Measurements from ENCODE around the gene DIAPH2. TPM values are rescaled to one million over a fixed set of nuclear protein-coding genes. Genes with fewer than 3 reads are reported as not detected.

Gene DIAPH2
- total and polyA plus RNA-seq, 2 of the 13 experiments (the other 11 are each of a cell fraction or from before 2014, with no cell fraction given) = 2.1 to 8.5 TPM

DNA sequence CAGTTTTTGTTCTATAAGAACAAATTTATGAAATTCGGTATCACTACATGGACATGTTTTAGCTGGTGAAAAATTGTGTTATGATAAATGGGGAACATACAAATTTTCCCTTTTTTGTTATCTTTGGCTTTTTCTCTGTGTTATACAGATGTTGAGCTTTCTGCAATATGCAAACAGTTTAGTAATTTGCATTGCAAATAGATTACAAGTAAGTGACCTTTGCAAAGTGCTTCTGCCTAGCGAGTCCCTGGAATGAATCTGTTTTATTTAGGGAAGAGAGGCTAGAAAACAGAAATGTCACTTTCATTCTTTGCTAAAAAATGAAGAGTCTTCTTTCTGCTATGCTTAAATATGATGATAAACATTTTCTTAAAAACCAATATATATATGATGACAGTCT lies 660.1 kb downstream of the DIAPH2 start:
- no peak overlapping the region for H2AFZ ChIP-seq (ENCODE audit: low read length)
- H4K20me1 ChIP-seq (ENCODE audit: insufficient read depth, low read length) = no peaks in the 10 kb centered on the region
- CTCF ChIA-PET (ENCODE audit: low intra/inter-chr PET ratio, low total read pairs) = no interaction called here
- no peaks in the 10 kb centered on the region for H3K4me1 ChIP-seq (ENCODE audit: insufficient read depth, low read length)
- no peaks in the 10 kb centered on the region for H3K36me3 ChIP-seq (replicated peaks in 1 of 2; ENCODE audit: control insufficient read depth in 1 of 2, insufficient read depth in 2 of 2, low read length in 2 of 2)
- POLR2A ChIA-PET = no interaction called here
- no peak for DNase-seq (ENCODE audit: low spot score)
- no peak overlapping the region for H3K4me2 ChIP-seq (ENCODE audit: low read depth, low read length)
- no peak for FAIRE-seq
- no peaks in the 10 kb centered on the region for H3K9me3 ChIP-seq (ENCODE audit: low read length)
- no peak overlapping the region for H3K9ac ChIP-seq (ENCODE audit: insufficient read depth, low read depth, low read length)
- in situ Hi-C loops (cut with HindIII; ENCODE audit: extremely low pct_ligation_motif_present, low pct_unique_long_range_greater_than_20kb) = no loop called here
- WGBS (ENCODE audit: low lambda C conversion rate) = 100% methylated on average over 2 of the region's 2 CpGs
- no peaks in the 10 kb centered on the region for H3K27me3 ChIP-seq (ENCODE audit: control insufficient read depth in 1 of 2, insufficient read depth in 2 of 2, low read length in 2 of 2)
- no peaks in the 10 kb centered on the region for H3K79me2 ChIP-seq (ENCODE audit: insufficient read depth, low read length)
- intact Hi-C loops (cut with micrococcal nuclease; ENCODE audit: unreplicated experiment) = no loop called here
- no peak overlapping the region for H3K27ac ChIP-seq (ENCODE audit: extremely low read length, insufficient read depth, low read length)
- H3K4me3 ChIP-seq (replicated peaks in 1 of 3; ENCODE audit: insufficient read depth in 1 of 3, low read depth in 2 of 3, low read length in 3 of 3) = no peak overlapping the region
- BruUV-seq (replicated peaks) = no TSS peak
- ATAC-seq = no peak
- TF ChIP-seq, protein P1, sequence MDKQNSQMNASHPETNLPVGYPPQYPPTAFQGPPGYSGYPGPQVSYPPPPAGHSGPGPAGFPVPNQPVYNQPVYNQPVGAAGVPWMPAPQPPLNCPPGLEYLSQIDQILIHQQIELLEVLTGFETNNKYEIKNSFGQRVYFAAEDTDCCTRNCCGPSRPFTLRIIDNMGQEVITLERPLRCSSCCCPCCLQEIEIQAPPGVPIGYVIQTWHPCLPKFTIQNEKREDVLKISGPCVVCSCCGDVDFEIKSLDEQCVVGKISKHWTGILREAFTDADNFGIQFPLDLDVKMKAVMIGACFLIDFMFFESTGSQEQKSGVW (CRISPR knock-in tag; IDR thresholded peaks at IDR 0.05; ENCODE audit: borderline replicate concordance) = no peak
- TF ChIP-seq POLR2AphosphoS2 (IDR thresholded peaks at IDR 0.05; ENCODE audit: low read depth, low read length) (no peak), CBX1 (IDR thresholded peaks at IDR 0.05; ENCODE audit: low read depth) (no peak), ZNF605 (CRISPR knock-in tag; IDR thresholded peaks at IDR 0.05) (no peak), ZNF510 (CRISPR knock-in tag; IDR thresholded peaks at IDR 0.05; ENCODE audit: low read depth) (no peak), HOXA9 (CRISPR knock-in tag; IDR thresholded peaks at IDR 0.05; ENCODE audit: borderline replicate concordance) (no peak), TOE1 (CRISPR knock-in tag; IDR thresholded peaks at IDR 0.05) (no peak)
- TF ChIP-seq, protein P2, sequence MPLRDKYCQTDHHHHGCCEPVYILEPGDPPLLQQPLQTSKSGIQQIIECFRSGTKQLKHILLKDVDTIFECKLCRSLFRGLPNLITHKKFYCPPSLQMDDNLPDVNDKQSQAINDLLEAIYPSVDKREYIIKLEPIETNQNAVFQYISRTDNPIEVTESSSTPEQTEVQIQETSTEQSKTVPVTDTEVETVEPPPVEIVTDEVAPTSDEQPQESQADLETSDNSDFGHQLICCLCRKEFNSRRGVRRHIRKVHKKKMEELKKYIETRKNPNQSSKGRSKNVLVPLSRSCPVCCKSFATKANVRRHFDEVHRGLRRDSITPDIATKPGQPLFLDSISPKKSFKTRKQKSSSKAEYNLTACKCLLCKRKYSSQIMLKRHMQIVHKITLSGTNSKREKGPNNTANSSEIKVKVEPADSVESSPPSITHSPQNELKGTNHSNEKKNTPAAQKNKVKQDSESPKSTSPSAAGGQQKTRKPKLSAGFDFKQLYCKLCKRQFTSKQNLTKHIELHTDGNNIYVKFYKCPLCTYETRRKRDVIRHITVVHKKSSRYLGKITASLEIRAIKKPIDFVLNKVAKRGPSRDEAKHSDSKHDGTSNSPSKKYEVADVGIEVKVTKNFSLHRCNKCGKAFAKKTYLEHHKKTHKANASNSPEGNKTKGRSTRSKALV (CRISPR knock-in tag; IDR thresholded peaks at IDR 0.05) = no peak
- TF ChIP-seq, protein P3, sequence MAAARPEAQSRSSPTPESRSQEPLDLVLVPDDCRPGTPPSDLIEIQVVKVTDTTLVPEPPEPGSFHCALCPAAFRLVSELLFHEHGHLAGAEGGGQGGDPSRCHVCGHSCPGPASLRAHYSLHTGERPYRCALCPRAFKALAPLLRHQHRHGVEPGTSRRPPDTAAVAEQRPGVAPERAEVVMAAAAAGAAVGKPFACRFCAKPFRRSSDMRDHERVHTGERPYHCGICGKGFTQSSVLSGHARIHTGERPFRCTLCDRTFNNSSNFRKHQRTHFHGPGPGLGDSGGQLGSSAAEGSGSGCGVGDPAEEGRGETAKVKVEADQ (CRISPR knock-in tag; IDR thresholded peaks at IDR 0.05; ENCODE audit: borderline replicate concordance) = no peak
- TF ChIP-seq, protein P4, sequence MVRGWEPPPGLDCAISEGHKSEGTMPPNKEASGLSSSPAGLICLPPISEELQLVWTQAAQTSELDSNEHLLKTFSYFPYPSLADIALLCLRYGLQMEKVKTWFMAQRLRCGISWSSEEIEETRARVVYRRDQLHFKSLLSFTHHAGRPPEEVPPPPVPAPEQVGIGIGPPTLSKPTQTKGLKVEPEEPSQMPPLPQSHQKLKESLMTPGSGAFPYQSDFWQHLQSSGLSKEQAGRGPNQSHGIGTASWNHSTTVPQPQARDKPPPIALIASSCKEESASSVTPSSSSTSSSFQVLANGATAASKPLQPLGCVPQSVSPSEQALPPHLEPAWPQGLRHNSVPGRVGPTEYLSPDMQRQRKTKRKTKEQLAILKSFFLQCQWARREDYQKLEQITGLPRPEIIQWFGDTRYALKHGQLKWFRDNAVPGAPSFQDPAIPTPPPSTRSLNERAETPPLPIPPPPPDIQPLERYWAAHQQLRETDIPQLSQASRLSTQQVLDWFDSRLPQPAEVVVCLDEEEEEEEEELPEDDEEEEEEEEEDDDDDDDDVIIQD (CRISPR knock-in tag; IDR thresholded peaks at IDR 0.05; ENCODE audit: low read depth) = no peak
- TF ChIP-seq, protein P5, sequence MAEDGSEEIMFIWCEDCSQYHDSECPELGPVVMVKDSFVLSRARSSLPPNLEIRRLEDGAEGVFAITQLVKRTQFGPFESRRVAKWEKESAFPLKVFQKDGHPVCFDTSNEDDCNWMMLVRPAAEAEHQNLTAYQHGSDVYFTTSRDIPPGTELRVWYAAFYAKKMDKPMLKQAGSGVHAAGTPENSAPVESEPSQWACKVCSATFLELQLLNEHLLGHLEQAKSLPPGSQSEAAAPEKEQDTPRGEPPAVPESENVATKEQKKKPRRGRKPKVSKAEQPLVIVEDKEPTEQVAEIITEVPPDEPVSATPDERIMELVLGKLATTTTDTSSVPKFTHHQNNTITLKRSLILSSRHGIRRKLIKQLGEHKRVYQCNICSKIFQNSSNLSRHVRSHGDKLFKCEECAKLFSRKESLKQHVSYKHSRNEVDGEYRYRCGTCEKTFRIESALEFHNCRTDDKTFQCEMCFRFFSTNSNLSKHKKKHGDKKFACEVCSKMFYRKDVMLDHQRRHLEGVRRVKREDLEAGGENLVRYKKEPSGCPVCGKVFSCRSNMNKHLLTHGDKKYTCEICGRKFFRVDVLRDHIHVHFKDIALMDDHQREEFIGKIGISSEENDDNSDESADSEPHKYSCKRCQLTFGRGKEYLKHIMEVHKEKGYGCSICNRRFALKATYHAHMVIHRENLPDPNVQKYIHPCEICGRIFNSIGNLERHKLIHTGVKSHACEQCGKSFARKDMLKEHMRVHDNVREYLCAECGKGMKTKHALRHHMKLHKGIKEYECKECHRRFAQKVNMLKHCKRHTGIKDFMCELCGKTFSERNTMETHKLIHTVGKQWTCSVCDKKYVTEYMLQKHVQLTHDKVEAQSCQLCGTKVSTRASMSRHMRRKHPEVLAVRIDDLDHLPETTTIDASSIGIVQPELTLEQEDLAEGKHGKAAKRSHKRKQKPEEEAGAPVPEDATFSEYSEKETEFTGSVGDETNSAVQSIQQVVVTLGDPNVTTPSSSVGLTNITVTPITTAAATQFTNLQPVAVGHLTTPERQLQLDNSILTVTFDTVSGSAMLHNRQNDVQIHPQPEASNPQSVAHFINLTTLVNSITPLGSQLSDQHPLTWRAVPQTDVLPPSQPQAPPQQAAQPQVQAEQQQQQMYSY (CRISPR knock-in tag; IDR thresholded peaks at IDR 0.05) = no peak
- TF ChIP-seq, protein P6, sequence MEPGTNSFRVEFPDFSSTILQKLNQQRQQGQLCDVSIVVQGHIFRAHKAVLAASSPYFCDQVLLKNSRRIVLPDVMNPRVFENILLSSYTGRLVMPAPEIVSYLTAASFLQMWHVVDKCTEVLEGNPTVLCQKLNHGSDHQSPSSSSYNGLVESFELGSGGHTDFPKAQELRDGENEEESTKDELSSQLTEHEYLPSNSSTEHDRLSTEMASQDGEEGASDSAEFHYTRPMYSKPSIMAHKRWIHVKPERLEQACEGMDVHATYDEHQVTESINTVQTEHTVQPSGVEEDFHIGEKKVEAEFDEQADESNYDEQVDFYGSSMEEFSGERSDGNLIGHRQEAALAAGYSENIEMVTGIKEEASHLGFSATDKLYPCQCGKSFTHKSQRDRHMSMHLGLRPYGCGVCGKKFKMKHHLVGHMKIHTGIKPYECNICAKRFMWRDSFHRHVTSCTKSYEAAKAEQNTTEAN (CRISPR knock-in tag; conservative IDR thresholded peaks at IDR 0.05) = no peak
- TF ChIP-seq, protein P7, sequence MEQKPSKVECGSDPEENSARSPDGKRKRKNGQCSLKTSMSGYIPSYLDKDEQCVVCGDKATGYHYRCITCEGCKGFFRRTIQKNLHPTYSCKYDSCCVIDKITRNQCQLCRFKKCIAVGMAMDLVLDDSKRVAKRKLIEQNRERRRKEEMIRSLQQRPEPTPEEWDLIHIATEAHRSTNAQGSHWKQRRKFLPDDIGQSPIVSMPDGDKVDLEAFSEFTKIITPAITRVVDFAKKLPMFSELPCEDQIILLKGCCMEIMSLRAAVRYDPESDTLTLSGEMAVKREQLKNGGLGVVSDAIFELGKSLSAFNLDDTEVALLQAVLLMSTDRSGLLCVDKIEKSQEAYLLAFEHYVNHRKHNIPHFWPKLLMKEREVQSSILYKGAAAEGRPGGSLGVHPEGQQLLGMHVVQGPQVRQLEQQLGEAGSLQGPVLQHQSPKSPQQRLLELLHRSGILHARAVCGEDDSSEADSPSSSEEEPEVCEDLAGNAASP (CRISPR knock-in tag; IDR thresholded peaks at IDR 0.05; ENCODE audit: borderline replicate concordance) = no peak

Measured in HepG2 (cell line).